Erythroblast (primary cell): ENCODE data around the gene KIF17.

Experiments
- GATA1 ChIP-seq: IDR thresholded peaks from 2 replicates; pipeline ENCODE4 v1.6.1; 2011; ENCODE audit warnings: low read depth, mild to moderate bottlenecking, control low read depth, low read length, moderate library complexity
- POLR2A ChIP-seq: IDR thresholded peaks from 2 replicates; pipeline ENCODE4 v1.6.1; 2011; ENCODE audit warnings: mild to moderate bottlenecking, low read length

DNA sequence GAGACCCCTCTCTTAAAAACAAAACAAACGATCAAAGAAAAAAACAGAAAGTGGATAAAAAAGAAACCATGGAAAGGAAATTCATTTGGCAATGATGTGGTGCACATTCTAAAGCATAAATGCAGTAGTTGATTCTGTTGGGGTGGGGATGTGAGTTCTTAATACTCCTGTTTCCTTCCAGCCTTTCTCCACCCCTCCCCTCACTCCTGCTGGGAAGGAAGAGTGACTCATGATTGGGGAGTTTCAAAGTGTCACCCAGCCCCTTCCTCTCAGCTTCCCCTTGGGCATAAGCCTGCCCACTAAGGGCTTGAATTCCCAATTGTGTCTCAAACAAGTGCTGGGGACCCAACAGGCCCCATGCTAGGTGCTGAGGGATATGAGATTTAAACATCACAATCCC, 91.3 kb downstream of the KIF17 start:
- TF ChIP-seq POLR2A (no peak), GATA1 (no peak)
